ENCODE results near the gene ARRB1.

DNA sequence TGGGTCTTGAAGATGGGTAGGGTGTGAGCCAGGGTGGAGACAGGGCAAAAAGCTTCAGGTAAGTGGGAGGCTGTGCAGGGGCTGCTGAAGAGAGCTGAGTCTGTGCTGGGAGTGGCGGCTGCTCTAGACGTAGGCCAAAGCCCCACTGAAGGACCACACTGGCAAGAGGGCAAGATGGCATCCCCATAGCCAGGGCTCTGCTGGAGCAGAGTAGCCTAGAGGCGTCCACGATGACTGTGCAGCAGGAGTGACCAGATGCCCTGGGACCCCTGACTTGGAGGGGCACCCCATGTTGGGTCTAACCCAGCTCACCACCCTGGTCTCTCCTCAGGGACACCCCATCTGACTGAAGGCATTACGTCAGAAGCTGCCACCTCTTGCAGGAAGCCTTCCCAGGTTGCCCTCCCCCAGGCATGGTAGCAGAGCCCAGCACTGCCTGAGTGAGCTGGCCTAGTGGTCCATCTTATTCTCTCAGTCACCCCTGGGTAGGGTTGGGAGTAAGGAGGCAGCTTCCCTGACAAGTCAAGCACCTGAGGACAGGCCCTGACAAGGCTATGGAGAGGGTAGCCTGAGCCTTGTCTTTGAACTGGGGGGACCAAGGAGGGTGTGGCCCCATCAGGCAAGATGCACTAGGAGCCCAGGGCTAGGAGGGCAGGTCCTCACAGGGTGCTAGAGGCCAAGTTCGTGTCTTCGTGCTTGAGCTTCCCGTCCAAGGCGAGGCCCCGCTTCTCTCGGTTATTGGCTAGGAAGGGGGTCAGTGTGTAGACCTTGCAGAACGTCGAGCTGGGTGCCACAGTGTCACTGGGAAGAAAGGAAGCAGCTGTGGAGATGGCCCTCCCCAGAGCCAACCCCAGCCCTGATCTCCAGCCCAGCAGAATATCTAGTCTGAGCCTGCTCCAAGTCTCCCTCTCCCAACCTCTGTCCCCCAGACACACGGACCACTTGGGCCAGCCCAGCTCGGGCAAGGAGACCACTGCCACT lies 77.8 kb downstream of the ARRB1 start:
- TF ChIP-seq CTCF (IDR thresholded peaks at IDR 0.05) = no peak
- no peak for TF ChIP-seq ZFX (IDR thresholded peaks at IDR 0.05; ENCODE audit: borderline replicate concordance)

Data from 22Rv1 (cell line).